MM.1S (cell line): Measurements from ENCODE around the gene SGMS1.

Source experiments
- EZH2 ChIP-seq: fragments of 300-600 bp; sonication (generic); optimal IDR thresholded peaks from 2 replicates; pipeline ENCODE3; 2017; ENCODE audit warnings: low read depth, mild to moderate bottlenecking, antibody characterized with exemption, low read length, mixed read lengths
- TF ChIP-seq, protein P1 (sequence below): fragments of 300-600 bp; sonication (generic); IDR thresholded peaks from 2 replicates; pipeline ENCODE4 v1.5.1; 2016; ENCODE audit warnings: antibody characterized with exemption, low read length, mixed read lengths

- TF ChIP-seq, protein P1, sequence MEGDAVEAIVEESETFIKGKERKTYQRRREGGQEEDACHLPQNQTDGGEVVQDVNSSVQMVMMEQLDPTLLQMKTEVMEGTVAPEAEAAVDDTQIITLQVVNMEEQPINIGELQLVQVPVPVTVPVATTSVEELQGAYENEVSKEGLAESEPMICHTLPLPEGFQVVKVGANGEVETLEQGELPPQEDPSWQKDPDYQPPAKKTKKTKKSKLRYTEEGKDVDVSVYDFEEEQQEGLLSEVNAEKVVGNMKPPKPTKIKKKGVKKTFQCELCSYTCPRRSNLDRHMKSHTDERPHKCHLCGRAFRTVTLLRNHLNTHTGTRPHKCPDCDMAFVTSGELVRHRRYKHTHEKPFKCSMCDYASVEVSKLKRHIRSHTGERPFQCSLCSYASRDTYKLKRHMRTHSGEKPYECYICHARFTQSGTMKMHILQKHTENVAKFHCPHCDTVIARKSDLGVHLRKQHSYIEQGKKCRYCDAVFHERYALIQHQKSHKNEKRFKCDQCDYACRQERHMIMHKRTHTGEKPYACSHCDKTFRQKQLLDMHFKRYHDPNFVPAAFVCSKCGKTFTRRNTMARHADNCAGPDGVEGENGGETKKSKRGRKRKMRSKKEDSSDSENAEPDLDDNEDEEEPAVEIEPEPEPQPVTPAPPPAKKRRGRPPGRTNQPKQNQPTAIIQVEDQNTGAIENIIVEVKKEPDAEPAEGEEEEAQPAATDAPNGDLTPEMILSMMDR = no peak
- no peak for TF ChIP-seq EZH2
These were observed 24.6 kb upstream of the SGMS1 start for GRCh38 chr10:50648089-50648934.
